ENCODE results near the gene RAPGEF6. TPM values are rescaled to one million over a fixed set of nuclear protein-coding genes. Genes with fewer than 3 reads are reported as not detected.

Gene RAPGEF6
- total and polyA plus RNA-seq, 8 donors = 1.4 to 43.9 (median 18.1) TPM

DNA sequence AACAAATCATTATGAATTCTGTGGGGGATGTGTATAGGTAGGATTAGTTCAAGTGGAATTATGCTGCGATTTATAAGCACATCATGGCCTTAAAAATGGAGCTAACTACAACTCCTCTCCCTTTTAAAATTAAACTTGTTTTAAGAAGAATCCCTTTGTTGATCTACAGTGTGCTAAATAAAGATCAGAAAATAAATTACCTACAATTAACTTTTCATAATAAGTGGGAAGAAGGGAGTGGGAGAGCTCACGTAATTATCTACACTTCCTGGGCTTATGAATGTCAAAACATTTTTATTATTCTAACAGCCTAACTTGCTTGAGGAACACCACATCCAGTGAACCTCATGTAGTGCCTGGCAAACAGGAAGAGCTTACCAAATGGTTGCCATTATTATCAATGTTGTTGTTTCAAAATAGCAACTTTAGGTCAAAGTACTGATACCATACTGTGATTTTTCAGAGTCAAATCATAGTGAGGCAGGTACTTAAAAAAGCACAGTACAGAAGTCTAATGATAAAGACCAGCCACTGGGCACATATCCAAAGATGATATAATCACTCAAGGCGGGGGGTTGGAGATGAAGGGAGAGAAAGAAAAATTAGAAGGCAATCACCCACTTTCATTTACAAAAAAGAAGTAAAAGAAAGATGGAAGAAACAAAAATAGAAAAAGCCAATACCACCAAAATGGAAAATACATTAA, 174.0 kb downstream of the RAPGEF6 start:
- Histone ChIP-seq H3K4me1 (peaks cover 0 to 6% (median 0%) of the 10 kb centered on the region in 4 donors), H3K4me3 (no peak overlapping the region), H3K36me3 (peaks cover 0 to 24% (median 13%) of the 10 kb centered on the region in 4 donors), H3K27me3 (no peaks in the 10 kb centered on the region), H3K27ac (no peak overlapping the region), H3K9me3 (no peaks in the 10 kb centered on the region)
- TF ChIP-seq POLR2A (IDR thresholded peaks at IDR 0.05) (no peak), EP300 (IDR thresholded peaks at IDR 0.05) (no peak), POLR2AphosphoS5 (IDR thresholded peaks at IDR 0.05) (no peak)
- TF ChIP-seq, protein P1, sequence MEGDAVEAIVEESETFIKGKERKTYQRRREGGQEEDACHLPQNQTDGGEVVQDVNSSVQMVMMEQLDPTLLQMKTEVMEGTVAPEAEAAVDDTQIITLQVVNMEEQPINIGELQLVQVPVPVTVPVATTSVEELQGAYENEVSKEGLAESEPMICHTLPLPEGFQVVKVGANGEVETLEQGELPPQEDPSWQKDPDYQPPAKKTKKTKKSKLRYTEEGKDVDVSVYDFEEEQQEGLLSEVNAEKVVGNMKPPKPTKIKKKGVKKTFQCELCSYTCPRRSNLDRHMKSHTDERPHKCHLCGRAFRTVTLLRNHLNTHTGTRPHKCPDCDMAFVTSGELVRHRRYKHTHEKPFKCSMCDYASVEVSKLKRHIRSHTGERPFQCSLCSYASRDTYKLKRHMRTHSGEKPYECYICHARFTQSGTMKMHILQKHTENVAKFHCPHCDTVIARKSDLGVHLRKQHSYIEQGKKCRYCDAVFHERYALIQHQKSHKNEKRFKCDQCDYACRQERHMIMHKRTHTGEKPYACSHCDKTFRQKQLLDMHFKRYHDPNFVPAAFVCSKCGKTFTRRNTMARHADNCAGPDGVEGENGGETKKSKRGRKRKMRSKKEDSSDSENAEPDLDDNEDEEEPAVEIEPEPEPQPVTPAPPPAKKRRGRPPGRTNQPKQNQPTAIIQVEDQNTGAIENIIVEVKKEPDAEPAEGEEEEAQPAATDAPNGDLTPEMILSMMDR (IDR thresholded peaks at IDR 0.05) = no peak
- WGBS, 5 donors = 75 to 87% (median 86%) methylated on average over 3 of the region's 3 CpGs
- intact Hi-C loops (cut with DNase I; ENCODE audit: low total_unique reads) = no loop called here
- DNase-seq = peak in 1 of 2 donors; percentile 14

- H3K27ac ChIP-seq = no peak overlapping the region
- H3K27me3 ChIP-seq = no peaks in the 10 kb centered on the region
- intact Hi-C loops (cut with DNase I; ENCODE audit: low total_unique reads) = no loop called here
- TF ChIP-seq POLR2A (IDR thresholded peaks at IDR 0.05) (no peak), EP300 (IDR thresholded peaks at IDR 0.05) (no peak), POLR2AphosphoS5 (IDR thresholded peaks at IDR 0.05) (no peak)
- TF ChIP-seq, protein P1 (IDR thresholded peaks at IDR 0.05) = no peak
- H3K4me1 ChIP-seq = peaks cover 0 to 6% (median 0%) of the 10 kb centered on the region in 4 donors
- H3K36me3 ChIP-seq = peaks cover 3 to 32% (median 21%) of the 10 kb centered on the region in 4 donors
- WGBS, 5 donors = 98 to 100% (median 98%) methylated on average over 1 of the region's 1 CpG
- H3K4me3 ChIP-seq = no peak overlapping the region
- no peaks in the 10 kb centered on the region for H3K9me3 ChIP-seq
- no peak for DNase-seq
Observed at GRCh38 chr5:131460133-131460532, 174.9 kb downstream of the RAPGEF6 start.

- Histone ChIP-seq H3K4me3 (no peak overlapping the region), H3K27me3 (no peaks in the 10 kb centered on the region), H3K36me3 (peaks cover 3 to 37% (median 27%) of the 10 kb centered on the region in 4 donors), H3K27ac (no peak overlapping the region), H3K9me3 (no peaks in the 10 kb centered on the region), H3K4me1 (peaks cover 0 to 6% (median 0%) of the 10 kb centered on the region in 4 donors)
- no peak for DNase-seq
- TF ChIP-seq POLR2A (IDR thresholded peaks at IDR 0.05) = no peak
- TF ChIP-seq, protein P1 (IDR thresholded peaks at IDR 0.05) = no peak
- TF ChIP-seq POLR2AphosphoS5 (IDR thresholded peaks at IDR 0.05) = no peak
- no peak for TF ChIP-seq EP300 (IDR thresholded peaks at IDR 0.05)
- intact Hi-C loops (cut with DNase I; ENCODE audit: low total_unique reads) = no loop called here
Observed at GRCh38 chr5:131459216-131459615, 175.8 kb downstream of the RAPGEF6 start.

- WGBS, 5 donors = 82 to 97% (median 95%) methylated on average over 1 of the region's 1 CpG
- intact Hi-C loops (cut with DNase I; ENCODE audit: low total_unique reads) = no loop called here
- Histone ChIP-seq H3K27ac (no peak overlapping the region), H3K36me3 (peaks cover 3 to 37% (median 33%) of the 10 kb centered on the region in 4 donors), H3K27me3 (no peaks in the 10 kb centered on the region), H3K9me3 (no peaks in the 10 kb centered on the region), H3K4me1 (no peaks in the 10 kb centered on the region), H3K4me3 (no peak overlapping the region)
- no peak for DNase-seq
- TF ChIP-seq POLR2AphosphoS5 (IDR thresholded peaks at IDR 0.05) = no peak
Observed at GRCh38 chr5:131457193-131457592, 177.8 kb downstream of the RAPGEF6 start.

- 90 to 99% (median 96%) methylated on average over 2 of the region's 2 CpGs for WGBS, 5 donors
- H3K36me3 ChIP-seq = peaks cover 9 to 71% (median 63%) of the 10 kb centered on the region in 4 donors
- H3K9me3 ChIP-seq = no peaks in the 10 kb centered on the region
- TF ChIP-seq, protein P1 (IDR thresholded peaks at IDR 0.05) = no peak
- TF ChIP-seq EP300 (IDR thresholded peaks at IDR 0.05) = no peak
- no peak for TF ChIP-seq POLR2A (IDR thresholded peaks at IDR 0.05)
- TF ChIP-seq POLR2AphosphoS5 (IDR thresholded peaks at IDR 0.05) = no peak
- H3K4me3 ChIP-seq = no peak overlapping the region
- no peak overlapping the region for H3K27ac ChIP-seq
- no peaks in the 10 kb centered on the region for H3K4me1 ChIP-seq
- H3K27me3 ChIP-seq = no peaks in the 10 kb centered on the region
- intact Hi-C loops (cut with DNase I; ENCODE audit: low total_unique reads) = no loop called here
- no peak for DNase-seq
Observed at GRCh38 chr5:131450941-131451340, 184.1 kb downstream of the RAPGEF6 start.
